Measurements from ENCODE around the gene CLDN22. TPM values are rescaled to one million over a fixed set of nuclear protein-coding genes. Genes with fewer than 3 reads are reported as not detected.

Gene CLDN22
- polyA plus RNA-seq, 2 of the 4 experiments (the other 2 are of a cell fraction) = not detected

DNA sequence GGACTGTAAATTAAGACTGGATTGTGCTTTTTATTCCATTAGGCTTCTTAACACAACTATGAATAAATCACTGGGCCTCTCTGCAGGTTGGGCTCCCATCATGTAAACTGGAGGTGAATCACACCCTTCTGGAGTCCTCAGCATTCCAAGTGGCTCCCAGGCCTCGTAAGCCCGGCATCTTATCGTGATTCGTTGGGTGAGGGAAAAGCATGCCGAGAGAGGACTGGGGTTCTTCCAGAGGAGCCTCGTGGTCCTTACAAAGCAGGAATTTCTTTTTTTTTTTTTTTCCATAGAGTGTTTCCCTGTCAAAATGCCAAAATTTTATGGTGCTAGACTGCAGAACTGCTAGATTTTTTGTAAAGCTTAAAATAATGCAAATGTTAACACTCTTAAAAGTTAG, 20.0 kb downstream of the CLDN22 start:
- Histone ChIP-seq H3K4me3 (no peak overlapping the region), H3K4me2 (no peak overlapping the region), H3K4me1 (no peaks in the 10 kb centered on the region), H3K9me3 (no peaks in the 10 kb centered on the region), H3K27ac (no peak overlapping the region)
- ATAC-seq (no peak), FAIRE-seq (no peak), DNase-seq (ENCODE audit: low read depth in 1 of 2, low spot score in 1 of 2) (no peak)
- WGBS (ENCODE audit: missing lambda C conversion rate) = 94% methylated on average over 6 of the region's 6 CpGs
- no peak for TF ChIP-seq TP53 (CRISPR knock-in tag; IDR thresholded peaks at IDR 0.05)
- no peak for TF ChIP-seq HDAC2 (IDR thresholded peaks at IDR 0.05)
- POLR2A ChIA-PET = no interaction called here
- CTCF ChIA-PET = no interaction called here

DNA sequence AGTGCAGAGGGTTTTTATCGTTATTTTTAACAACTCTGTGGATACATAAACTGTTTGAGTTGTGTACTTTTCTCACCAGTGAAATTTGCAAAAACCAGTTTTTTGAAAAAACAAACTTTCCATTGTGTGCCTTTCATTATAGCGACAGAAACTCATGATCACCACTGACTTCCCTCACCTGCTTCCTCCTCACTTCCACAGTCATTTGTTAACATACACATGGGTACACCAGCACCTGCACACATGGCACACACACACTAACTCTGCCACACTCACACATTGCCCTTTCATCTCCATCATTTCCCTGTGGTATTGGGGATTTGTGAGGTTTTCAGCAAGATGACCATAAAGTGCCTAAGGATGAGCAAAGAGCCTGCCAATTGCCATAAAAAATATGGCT, 20.6 kb downstream of the CLDN22 start:
- TF ChIP-seq CBX2 (IDR thresholded peaks at IDR 0.05; ENCODE audit: borderline replicate concordance, low read depth) = no peak
- TF ChIP-seq, protein P1, sequence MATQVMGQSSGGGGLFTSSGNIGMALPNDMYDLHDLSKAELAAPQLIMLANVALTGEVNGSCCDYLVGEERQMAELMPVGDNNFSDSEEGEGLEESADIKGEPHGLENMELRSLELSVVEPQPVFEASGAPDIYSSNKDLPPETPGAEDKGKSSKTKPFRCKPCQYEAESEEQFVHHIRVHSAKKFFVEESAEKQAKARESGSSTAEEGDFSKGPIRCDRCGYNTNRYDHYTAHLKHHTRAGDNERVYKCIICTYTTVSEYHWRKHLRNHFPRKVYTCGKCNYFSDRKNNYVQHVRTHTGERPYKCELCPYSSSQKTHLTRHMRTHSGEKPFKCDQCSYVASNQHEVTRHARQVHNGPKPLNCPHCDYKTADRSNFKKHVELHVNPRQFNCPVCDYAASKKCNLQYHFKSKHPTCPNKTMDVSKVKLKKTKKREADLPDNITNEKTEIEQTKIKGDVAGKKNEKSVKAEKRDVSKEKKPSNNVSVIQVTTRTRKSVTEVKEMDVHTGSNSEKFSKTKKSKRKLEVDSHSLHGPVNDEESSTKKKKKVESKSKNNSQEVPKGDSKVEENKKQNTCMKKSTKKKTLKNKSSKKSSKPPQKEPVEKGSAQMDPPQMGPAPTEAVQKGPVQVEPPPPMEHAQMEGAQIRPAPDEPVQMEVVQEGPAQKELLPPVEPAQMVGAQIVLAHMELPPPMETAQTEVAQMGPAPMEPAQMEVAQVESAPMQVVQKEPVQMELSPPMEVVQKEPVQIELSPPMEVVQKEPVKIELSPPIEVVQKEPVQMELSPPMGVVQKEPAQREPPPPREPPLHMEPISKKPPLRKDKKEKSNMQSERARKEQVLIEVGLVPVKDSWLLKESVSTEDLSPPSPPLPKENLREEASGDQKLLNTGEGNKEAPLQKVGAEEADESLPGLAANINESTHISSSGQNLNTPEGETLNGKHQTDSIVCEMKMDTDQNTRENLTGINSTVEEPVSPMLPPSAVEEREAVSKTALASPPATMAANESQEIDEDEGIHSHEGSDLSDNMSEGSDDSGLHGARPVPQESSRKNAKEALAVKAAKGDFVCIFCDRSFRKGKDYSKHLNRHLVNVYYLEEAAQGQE (IDR thresholded peaks at IDR 0.05) = no peak
- no peak for TF ChIP-seq HDAC2 (IDR thresholded peaks at IDR 0.05)
- no peak for TF ChIP-seq NR3C1 (IDR thresholded peaks at IDR 0.05)
- no peak for TF ChIP-seq NPAS2 (CRISPR knock-in tag; IDR thresholded peaks at IDR 0.05; ENCODE audit: borderline replicate concordance)
- no peak for TF ChIP-seq POLR2AphosphoS2 (conservative IDR thresholded peaks at IDR 0.05; ENCODE audit: low read length)
- TF ChIP-seq POLR2A (IDR thresholded peaks at IDR 0.05; ENCODE audit: low read length) = no peak
- POLR2A ChIA-PET = no interaction called here
- no peak overlapping the region for H3K4me2 ChIP-seq
- no peak overlapping the region for H3K4me3 ChIP-seq
- WGBS (ENCODE audit: missing lambda C conversion rate) = 94% methylated on average over 2 of the region's 2 CpGs
- no peaks in the 10 kb centered on the region for H3K4me1 ChIP-seq
- no peak overlapping the region for H3K27ac ChIP-seq
- DNase-seq (ENCODE audit: low read depth in 1 of 2, low spot score in 1 of 2) (no peak), FAIRE-seq (no peak), ATAC-seq (no peak)
- H3K9me3 ChIP-seq = no peaks in the 10 kb centered on the region
- CTCF ChIA-PET = no interaction called here

DNA sequence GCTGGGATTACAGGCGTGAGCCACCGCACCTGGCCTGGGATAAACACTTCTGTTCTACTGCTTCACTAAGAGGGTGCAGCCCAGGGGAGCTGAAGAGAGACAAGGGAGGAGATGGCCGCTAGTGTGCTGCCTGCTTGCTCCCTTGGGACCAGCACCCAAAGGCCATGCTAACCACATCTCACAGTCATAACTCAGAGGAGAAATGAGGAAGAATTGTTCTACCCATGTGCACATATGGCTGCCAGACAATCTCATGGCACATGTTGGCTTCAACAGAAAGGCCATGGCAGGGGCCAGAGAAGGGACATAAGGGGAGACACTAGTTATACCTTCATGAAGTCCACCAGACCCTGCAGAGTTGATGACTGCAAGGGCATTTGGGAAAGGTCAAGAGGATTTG, 22.4 kb downstream of the CLDN22 start:
- WGBS (ENCODE audit: missing lambda C conversion rate) = 97% methylated on average over 3 of the region's 3 CpGs
- H3K4me1 ChIP-seq = no peaks in the 10 kb centered on the region
- H3K4me3 ChIP-seq = no peak overlapping the region
- FAIRE-seq = no peak
- TF ChIP-seq, protein P2, sequence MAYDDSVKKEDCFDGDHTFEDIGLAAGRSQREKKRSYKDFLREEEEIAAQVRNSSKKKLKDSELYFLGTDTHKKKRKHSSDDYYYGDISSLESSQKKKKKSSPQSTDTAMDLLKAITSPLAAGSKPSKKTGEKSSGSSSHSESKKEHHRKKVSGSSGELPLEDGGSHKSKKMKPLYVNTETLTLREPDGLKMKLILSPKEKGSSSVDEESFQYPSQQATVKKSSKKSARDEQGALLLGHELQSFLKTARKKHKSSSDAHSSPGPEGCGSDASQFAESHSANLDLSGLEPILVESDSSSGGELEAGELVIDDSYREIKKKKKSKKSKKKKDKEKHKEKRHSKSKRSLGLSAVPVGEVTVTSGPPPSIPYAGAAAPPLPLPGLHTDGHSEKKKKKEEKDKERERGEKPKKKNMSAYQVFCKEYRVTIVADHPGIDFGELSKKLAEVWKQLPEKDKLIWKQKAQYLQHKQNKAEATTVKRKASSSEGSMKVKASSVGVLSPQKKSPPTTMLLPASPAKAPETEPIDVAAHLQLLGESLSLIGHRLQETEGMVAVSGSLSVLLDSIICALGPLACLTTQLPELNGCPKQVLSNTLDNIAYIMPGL (CRISPR knock-in tag; IDR thresholded peaks at IDR 0.05; ENCODE audit: borderline replicate concordance) = no peak
- TF ChIP-seq, protein P3, sequence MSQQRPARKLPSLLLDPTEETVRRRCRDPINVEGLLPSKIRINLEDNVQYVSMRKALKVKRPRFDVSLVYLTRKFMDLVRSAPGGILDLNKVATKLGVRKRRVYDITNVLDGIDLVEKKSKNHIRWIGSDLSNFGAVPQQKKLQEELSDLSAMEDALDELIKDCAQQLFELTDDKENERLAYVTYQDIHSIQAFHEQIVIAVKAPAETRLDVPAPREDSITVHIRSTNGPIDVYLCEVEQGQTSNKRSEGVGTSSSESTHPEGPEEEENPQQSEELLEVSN (IDR thresholded peaks at IDR 0.05; ENCODE audit: borderline replicate concordance, low read depth) = no peak
- TF ChIP-seq RCOR1 (IDR thresholded peaks at IDR 0.05; ENCODE audit: low read depth, low read length) = no peak
- TF ChIP-seq EHMT2 (IDR thresholded peaks at IDR 0.05; ENCODE audit: low read depth) = no peak
- TF ChIP-seq, protein P4, sequence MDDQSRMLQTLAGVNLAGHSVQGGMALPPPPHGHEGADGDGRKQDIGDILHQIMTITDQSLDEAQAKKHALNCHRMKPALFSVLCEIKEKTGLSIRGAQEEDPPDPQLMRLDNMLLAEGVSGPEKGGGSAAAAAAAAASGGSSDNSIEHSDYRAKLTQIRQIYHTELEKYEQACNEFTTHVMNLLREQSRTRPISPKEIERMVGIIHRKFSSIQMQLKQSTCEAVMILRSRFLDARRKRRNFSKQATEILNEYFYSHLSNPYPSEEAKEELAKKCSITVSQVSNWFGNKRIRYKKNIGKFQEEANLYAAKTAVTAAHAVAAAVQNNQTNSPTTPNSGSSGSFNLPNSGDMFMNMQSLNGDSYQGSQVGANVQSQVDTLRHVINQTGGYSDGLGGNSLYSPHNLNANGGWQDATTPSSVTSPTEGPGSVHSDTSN (IDR thresholded peaks at IDR 0.05) = no peak
- no peak for TF ChIP-seq ZFP36 (IDR thresholded peaks at IDR 0.05; ENCODE audit: borderline replicate concordance, partially characterized antibody)
- TF ChIP-seq HOXB13 (CRISPR knock-in tag; IDR thresholded peaks at IDR 0.05; ENCODE audit: low read depth) = no peak
- TF ChIP-seq GATA3 (IDR thresholded peaks at IDR 0.05; ENCODE audit: borderline replicate concordance) = no peak
- no peak for TF ChIP-seq FOSL2 (IDR thresholded peaks at IDR 0.05)
- no peak for TF ChIP-seq FOSL2 (CRISPR knock-in tag; IDR thresholded peaks at IDR 0.05)
- TF ChIP-seq MYC (IDR thresholded peaks at IDR 0.05; ENCODE audit: borderline replicate concordance, low read length) = no peak
- no peak for TF ChIP-seq NPAS2 (CRISPR knock-in tag; IDR thresholded peaks at IDR 0.05; ENCODE audit: borderline replicate concordance)
- TF ChIP-seq, protein P1 (IDR thresholded peaks at IDR 0.05) = no peak
- no peak for TF ChIP-seq JUN (IDR thresholded peaks at IDR 0.05)
- no peak for TF ChIP-seq MAZ (IDR thresholded peaks at IDR 0.05; ENCODE audit: borderline replicate concordance, low read depth, low read length)
- TF ChIP-seq, protein P5, sequence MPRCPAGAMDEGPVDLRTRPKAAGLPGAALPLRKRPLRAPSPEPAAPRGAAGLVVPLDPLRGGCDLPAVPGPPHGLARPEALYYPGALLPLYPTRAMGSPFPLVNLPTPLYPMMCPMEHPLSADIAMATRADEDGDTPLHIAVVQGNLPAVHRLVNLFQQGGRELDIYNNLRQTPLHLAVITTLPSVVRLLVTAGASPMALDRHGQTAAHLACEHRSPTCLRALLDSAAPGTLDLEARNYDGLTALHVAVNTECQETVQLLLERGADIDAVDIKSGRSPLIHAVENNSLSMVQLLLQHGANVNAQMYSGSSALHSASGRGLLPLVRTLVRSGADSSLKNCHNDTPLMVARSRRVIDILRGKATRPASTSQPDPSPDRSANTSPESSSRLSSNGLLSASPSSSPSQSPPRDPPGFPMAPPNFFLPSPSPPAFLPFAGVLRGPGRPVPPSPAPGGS (IDR thresholded peaks at IDR 0.05) = no peak
- no peak for TF ChIP-seq ZNF302 (CRISPR knock-in tag; IDR thresholded peaks at IDR 0.05)
- no peak overlapping the region for H3K4me2 ChIP-seq
- ChIA-PET CTCF (interaction anchor here (1.7 kb wide), 1 partner anchor 11 kb away, joined by 4 read pairs; no protein-coding TSS in a partner anchor), POLR2A (no interaction called here)
- no peak for ATAC-seq
- H3K9me3 ChIP-seq = no peaks in the 10 kb centered on the region
- no peak overlapping the region for H3K27ac ChIP-seq
- no peak for DNase-seq (ENCODE audit: low read depth in 1 of 2, low spot score in 1 of 2)
